GM23338 (cell line): ENCODE data around the gene BAG5. TPM values are rescaled to one million over a fixed set of nuclear protein-coding genes. Genes with fewer than 3 reads are reported as not detected.

Experiments used
- ATAC-seq: fragments of 200-7000 bp; cut with Tn5 transposase; 3 replicates; pipeline ENCODE4 v1.9.1; 2020
- DNase-seq: peaks from one replicate; pipeline ENCODE4 v3.0.0-alpha.2; 2015; ENCODE audit warnings: low spot score
- H2AFZ ChIP-seq: fragments of 200-600 bp; sonication (generic); 2 replicates; pipeline ENCODE4 v1.8.0; 2016; ENCODE audit warnings: antibody characterized with exemption, mild to moderate bottlenecking, moderate library complexity
- H3F3A ChIP-seq: fragments of 200-600 bp; sonication (generic); replicated peaks from 2 replicates; pipeline ENCODE4 v1.8.0; 2017; ENCODE audit warnings: antibody characterized with exemption, mixed run types, low read depth
- H3K27ac ChIP-seq: fragments of 200-600 bp; sonication (generic); 2 replicates; pipeline ENCODE4 v1.6.1; 2016; ENCODE audit warnings: low read depth
- H3K27me3 ChIP-seq: fragments of 200-600 bp; sonication (generic); 2 replicates; pipeline ENCODE4 v1.8.0; 2016; ENCODE audit warnings: mild to moderate bottlenecking, mixed run types, moderate library complexity; ENCODE audit not compliant: insufficient read depth
- H3K36me3 ChIP-seq: fragments of 200-600 bp; sonication (generic); 2 replicates; pipeline ENCODE4 v1.8.0; 2016; ENCODE audit warnings: mild to moderate bottlenecking; ENCODE audit not compliant: insufficient read depth
- H3K4me1 ChIP-seq: fragments of 200-600 bp; sonication (generic); 2 replicates; pipeline ENCODE4 v1.8.0; 2016; ENCODE audit warnings: mild to moderate bottlenecking, moderate library complexity; ENCODE audit not compliant: insufficient read depth
- H3K4me2 ChIP-seq: fragments of 200-600 bp; sonication (generic); 2 replicates; pipeline ENCODE4 v1.7.1; 2017; ENCODE audit warnings: mixed run types
- H3K4me3 ChIP-seq: fragments of 200-600 bp; sonication (generic); 2 replicates; pipeline ENCODE4 v1.6.1; 2016; ENCODE audit warnings: mixed run types
- H3K79me2 ChIP-seq: fragments of 200-600 bp; sonication (generic); replicated peaks from 2 replicates; pipeline ENCODE4 v1.8.0; 2017; ENCODE audit warnings: mild to moderate bottlenecking; ENCODE audit not compliant: insufficient read depth
- H3K9me2 ChIP-seq: fragments of 200-600 bp; sonication (generic); 2 replicates; pipeline ENCODE4 v1.8.0; 2017; ENCODE audit not compliant: insufficient read depth
- H4K20me1 ChIP-seq: fragments of 200-600 bp; sonication (generic); replicated peaks from 2 replicates; pipeline ENCODE4 v1.8.0; 2017; ENCODE audit warnings: mild to moderate bottlenecking; ENCODE audit not compliant: insufficient read depth
- H3K27ac Mint-ChIP-seq: 2 replicates; pipeline ENCODE4 v1.8.0; 2020; ENCODE audit warnings: inconsistent platforms, mild to moderate bottlenecking, moderate library complexity, mixed read lengths
- H3K27me3 Mint-ChIP-seq: 3 replicates; pipeline ENCODE4 v1.8.0; 2022; ENCODE audit warnings: low read depth, mild to moderate bottlenecking, moderate library complexity, mixed read lengths, inconsistent platforms; ENCODE audit not compliant: insufficient read depth, poor library complexity
- H3K36me3 Mint-ChIP-seq: 3 replicates; pipeline ENCODE4 v1.8.0; 2021; ENCODE audit warnings: low read depth, mild to moderate bottlenecking, inconsistent platforms, moderate library complexity, mixed read lengths
- H3K4me1 Mint-ChIP-seq: 3 replicates; pipeline ENCODE4 v1.8.0; 2020; ENCODE audit warnings: mild to moderate bottlenecking, inconsistent platforms, mixed read lengths
- H3K4me3 Mint-ChIP-seq: 3 replicates; pipeline ENCODE4 v1.8.0; 2021; ENCODE audit warnings: moderate library complexity, mild to moderate bottlenecking, inconsistent platforms, mixed read lengths
- H3K9me3 Mint-ChIP-seq: 3 replicates; pipeline ENCODE4 v1.8.0; 2020; ENCODE audit warnings: moderate library complexity, mild to moderate bottlenecking, inconsistent platforms, mixed read lengths
- ZNF114 ChIP-seq: fragments of 250-450 bp; sonication (Bioruptor Pico); IDR thresholded peaks from 2 replicates; pipeline ENCODE4 v1.5.0; 2020; ENCODE audit warnings: mild to moderate bottlenecking, moderate library complexity
- polyA plus RNA-seq: library from polyadenylated mRNA; unstranded; fragments of >200 nt; fragmentation: Nextera tagmentation; extraction: Ambion mirVana; gene quantifications from 2 replicates; pipeline ENCODE4 v1.2.1, GENCODE V29; 2016
- total RNA-seq: library from RNA; depleted of rRNA; stranded (reverse); fragments of >200 nt; shearing (Covaris generic); gene quantifications from 2 replicates; pipeline ENCODE4 v1.2.3, GENCODE V29; 2014
- TF ChIP-seq, protein P1 (sequence below): fragments of 250-450 bp; sonication (Bioruptor Pico); IDR thresholded peaks from 2 replicates; pipeline ENCODE4 v1.5.0; 2020; ENCODE audit warnings: mild to moderate bottlenecking, moderate library complexity
- TF ChIP-seq, protein P2 (sequence below), 2 experiments: fragments of 200-600 bp in 1 of 2; sonication (generic) in 1 of 2; conservative IDR thresholded peaks; 2 replicates each; pipeline versions ENCODE4 v1.5.1 to v1.6.1; 2016 to 2017; ENCODE audit warnings: antibody characterized with exemption in 2 of 2, low read depth in 2 of 2, mild to moderate bottlenecking in 2 of 2, moderate library complexity in 1 of 2
- TF ChIP-seq, protein P3 (sequence below): IDR thresholded peaks from one replicate; pipeline ENCODE4 v1.6.1; 2018; ENCODE audit warnings: antibody characterized with exemption; ENCODE audit not compliant: unreplicated experiment

BAG5 gene
- total and polyA plus RNA-seq, 2 experiments from 2014 or later, result 21.1 to 29.2 TPM

DNA sequence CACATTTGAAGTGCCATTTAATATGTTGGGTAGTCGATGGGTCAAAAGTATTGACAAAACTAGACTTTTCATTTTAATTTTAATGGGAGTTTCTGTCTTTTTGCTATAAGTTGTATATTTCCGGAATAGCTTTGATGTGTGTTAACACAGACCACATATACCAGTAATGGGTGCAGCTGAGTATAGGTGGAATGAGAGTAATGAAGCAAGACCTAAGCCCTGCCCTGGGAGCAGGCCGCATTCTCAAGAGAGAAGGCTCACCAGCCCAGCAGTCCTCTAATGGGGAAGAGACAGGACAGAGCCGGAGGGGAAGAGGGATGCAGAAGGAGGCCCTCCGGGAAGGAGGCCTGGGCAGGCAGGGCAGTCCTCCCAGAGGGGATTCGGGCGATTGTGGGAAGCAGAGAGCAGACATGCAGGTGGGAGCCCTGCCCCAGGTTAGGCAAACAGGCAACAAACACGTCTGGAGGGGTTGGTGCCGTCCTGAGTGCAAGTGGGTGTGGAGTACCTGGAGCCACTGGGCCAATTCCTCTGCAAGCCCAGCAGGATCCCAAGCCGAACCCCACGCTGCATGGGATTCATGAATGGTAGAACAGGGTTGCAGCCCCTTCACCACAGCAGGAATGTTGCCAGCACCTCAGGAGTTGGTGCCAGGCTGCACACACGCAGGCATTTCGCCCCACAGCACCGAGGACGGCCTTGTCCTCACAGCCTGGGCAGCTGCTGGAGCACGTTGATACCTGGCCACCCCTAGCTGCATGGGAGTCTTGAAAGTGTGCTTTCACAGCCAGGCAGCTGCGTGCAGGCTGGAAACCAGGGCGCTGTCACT, 47.6 kb downstream of the BAG5 start:
- no peaks in the 10 kb centered on the region; the same call in 1 of the 2 replicates for H3K36me3 ChIP-seq
- H3K79me2 ChIP-seq, result no peaks in the 10 kb centered on the region
- Mint-ChIP-seq H3K4me1 (peaks cover 20% of the 10 kb centered on the region), H3K9me3 (no peaks in the 10 kb centered on the region; the same call in 2 of the 3 replicates), H3K27me3 (peaks cover 35% of the 10 kb centered on the region), H3K27ac (no peak overlapping the region), H3K36me3 (peaks cover 21% of the 10 kb centered on the region), H3K4me3 (no peak overlapping the region)
- H3K9me2 ChIP-seq, result no peaks in the 10 kb centered on the region
- H3K4me1 ChIP-seq, result peaks cover 14% of the 10 kb centered on the region
- peaks cover under 1% of the 10 kb centered on the region; the same call in 1 of the 2 replicates for H4K20me1 ChIP-seq
- no peak overlapping the region for H3K27ac ChIP-seq
- no peaks in the 10 kb centered on the region for H3K27me3 ChIP-seq
- H2AFZ ChIP-seq, result no peak overlapping the region
- ATAC-seq (no peak), DNase-seq (no peak)
- peaks cover 32% of the 10 kb centered on the region for H3F3A ChIP-seq
- H3K4me2 ChIP-seq, result no peak overlapping the region
- H3K4me3 ChIP-seq, result no peak overlapping the region
- TF ChIP-seq, protein P1, sequence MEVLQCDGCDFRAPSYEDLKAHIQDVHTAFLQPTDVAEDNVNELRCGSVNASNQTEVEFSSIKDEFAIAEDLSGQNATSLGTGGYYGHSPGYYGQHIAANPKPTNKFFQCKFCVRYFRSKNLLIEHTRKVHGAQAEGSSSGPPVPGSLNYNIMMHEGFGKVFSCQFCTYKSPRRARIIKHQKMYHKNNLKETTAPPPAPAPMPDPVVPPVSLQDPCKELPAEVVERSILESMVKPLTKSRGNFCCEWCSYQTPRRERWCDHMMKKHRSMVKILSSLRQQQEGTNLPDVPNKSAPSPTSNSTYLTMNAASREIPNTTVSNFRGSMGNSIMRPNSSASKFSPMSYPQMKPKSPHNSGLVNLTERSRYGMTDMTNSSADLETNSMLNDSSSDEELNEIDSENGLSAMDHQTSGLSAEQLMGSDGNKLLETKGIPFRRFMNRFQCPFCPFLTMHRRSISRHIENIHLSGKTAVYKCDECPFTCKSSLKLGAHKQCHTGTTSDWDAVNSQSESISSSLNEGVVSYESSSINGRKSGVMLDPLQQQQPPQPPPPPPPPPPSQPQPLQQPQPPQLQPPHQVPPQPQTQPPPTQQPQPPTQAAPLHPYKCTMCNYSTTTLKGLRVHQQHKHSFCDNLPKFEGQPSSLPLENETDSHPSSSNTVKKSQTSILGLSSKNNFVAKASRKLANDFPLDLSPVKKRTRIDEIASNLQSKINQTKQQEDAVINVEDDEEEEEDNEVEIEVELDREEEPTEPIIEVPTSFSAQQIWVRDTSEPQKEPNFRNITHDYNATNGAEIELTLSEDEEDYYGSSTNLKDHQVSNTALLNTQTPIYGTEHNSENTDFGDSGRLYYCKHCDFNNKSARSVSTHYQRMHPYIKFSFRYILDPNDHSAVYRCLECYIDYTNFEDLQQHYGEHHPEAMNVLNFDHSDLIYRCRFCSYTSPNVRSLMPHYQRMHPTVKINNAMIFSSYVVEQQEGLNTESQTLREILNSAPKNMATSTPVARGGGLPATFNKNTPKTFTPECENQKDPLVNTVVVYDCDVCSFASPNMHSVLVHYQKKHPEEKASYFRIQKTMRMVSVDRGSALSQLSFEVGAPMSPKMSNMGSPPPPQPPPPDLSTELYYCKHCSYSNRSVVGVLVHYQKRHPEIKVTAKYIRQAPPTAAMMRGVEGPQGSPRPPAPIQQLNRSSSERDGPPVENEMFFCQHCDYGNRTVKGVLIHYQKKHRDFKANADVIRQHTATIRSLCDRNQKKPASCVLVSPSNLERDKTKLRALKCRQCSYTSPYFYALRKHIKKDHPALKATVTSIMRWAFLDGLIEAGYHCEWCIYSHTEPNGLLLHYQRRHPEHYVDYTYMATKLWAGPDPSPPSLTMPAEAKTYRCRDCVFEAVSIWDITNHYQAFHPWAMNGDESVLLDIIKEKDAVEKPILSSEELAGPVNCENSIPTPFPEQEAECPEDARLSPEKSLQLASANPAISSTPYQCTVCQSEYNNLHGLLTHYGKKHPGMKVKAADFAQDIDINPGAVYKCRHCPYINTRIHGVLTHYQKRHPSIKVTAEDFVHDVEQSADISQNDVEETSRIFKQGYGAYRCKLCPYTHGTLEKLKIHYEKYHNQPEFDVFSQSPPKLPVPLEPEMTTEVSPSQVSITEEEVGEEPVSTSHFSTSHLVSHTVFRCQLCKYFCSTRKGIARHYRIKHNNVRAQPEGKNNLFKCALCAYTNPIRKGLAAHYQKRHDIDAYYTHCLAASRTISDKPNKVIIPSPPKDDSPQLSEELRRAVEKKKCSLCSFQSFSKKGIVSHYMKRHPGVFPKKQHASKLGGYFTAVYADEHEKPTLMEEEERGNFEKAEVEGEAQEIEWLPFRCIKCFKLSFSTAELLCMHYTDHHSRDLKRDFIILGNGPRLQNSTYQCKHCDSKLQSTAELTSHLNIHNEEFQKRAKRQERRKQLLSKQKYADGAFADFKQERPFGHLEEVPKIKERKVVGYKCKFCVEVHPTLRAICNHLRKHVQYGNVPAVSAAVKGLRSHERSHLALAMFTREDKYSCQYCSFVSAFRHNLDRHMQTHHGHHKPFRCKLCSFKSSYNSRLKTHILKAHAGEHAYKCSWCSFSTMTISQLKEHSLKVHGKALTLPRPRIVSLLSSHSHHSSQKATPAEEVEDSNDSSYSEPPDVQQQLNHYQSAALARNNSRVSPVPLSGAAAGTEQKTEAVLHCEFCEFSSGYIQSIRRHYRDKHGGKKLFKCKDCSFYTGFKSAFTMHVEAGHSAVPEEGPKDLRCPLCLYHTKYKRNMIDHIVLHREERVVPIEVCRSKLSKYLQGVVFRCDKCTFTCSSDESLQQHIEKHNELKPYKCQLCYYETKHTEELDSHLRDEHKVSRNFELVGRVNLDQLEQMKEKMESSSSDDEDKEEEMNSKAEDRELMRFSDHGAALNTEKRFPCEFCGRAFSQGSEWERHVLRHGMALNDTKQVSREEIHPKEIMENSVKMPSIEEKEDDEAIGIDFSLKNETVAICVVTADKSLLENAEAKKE (CRISPR knock-in tag), result no peak

DNA sequence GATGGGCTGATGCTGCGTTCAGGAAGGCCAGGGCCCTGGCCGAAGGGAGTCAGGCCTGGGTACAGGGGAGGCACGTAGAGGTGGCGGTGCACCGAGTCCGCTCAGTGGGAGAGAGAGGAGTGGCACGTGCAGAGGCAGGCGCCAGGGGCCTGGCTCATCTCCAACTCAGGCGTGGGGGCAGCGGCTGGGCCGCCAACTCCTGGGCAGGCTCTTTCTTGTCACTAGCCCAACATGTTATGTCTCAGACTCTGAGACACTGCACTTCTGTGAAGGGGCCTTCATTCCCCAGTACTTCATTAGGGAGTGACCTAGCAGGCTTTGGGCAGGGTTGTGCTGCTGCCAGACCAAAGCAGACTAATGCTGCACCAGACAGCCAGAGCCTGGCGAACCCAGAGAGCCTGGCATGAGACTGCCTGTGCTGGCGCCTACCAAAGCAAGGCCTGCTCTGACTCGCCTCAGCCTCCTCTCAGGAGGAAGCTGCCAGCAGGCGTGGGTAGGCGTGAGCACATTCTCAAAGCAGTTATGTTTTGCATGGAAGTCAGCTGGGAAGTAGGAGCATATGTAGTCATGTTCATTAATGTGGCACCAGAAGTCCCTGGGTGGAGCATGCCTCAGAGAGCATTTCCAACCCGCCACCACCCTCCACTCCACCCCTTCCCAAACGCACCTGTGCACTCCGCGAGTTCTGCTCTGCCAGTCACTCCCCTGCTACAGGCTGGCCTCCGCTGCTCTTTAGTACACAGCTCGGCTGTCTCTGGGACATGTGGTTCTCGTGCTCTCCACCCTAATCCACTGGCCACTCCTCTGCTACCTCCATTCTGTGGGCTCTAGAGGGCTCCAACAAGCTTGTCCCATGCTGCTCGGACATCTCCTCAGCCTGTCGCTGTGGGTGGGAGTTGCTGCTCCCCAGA, 49.5 kb downstream of the BAG5 start:
- no peak overlapping the region for H3K4me3 ChIP-seq
- Mint-ChIP-seq H3K36me3 (peaks cover 19% of the 10 kb centered on the region), H3K9me3 (no peaks in the 10 kb centered on the region; the same call in 2 of the 3 replicates), H3K4me3 (no peak overlapping the region), H3K27ac (no peak overlapping the region), H3K27me3 (peaks cover 27% of the 10 kb centered on the region), H3K4me1 (peaks cover 7% of the 10 kb centered on the region)
- H3K4me1 ChIP-seq, result peaks cover 4% of the 10 kb centered on the region
- H3K27me3 ChIP-seq, result no peaks in the 10 kb centered on the region
- TF ChIP-seq, protein P2, sequence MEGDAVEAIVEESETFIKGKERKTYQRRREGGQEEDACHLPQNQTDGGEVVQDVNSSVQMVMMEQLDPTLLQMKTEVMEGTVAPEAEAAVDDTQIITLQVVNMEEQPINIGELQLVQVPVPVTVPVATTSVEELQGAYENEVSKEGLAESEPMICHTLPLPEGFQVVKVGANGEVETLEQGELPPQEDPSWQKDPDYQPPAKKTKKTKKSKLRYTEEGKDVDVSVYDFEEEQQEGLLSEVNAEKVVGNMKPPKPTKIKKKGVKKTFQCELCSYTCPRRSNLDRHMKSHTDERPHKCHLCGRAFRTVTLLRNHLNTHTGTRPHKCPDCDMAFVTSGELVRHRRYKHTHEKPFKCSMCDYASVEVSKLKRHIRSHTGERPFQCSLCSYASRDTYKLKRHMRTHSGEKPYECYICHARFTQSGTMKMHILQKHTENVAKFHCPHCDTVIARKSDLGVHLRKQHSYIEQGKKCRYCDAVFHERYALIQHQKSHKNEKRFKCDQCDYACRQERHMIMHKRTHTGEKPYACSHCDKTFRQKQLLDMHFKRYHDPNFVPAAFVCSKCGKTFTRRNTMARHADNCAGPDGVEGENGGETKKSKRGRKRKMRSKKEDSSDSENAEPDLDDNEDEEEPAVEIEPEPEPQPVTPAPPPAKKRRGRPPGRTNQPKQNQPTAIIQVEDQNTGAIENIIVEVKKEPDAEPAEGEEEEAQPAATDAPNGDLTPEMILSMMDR (conservative IDR thresholded peaks at IDR 0.05; ENCODE audit: low read depth in 2 of 2), result peak in 1 of 2 experiments; percentile 30; a peak in 1 of 4 replicates
- no peak for TF ChIP-seq ZNF114 (CRISPR knock-in tag)
- TF ChIP-seq, protein P3, sequence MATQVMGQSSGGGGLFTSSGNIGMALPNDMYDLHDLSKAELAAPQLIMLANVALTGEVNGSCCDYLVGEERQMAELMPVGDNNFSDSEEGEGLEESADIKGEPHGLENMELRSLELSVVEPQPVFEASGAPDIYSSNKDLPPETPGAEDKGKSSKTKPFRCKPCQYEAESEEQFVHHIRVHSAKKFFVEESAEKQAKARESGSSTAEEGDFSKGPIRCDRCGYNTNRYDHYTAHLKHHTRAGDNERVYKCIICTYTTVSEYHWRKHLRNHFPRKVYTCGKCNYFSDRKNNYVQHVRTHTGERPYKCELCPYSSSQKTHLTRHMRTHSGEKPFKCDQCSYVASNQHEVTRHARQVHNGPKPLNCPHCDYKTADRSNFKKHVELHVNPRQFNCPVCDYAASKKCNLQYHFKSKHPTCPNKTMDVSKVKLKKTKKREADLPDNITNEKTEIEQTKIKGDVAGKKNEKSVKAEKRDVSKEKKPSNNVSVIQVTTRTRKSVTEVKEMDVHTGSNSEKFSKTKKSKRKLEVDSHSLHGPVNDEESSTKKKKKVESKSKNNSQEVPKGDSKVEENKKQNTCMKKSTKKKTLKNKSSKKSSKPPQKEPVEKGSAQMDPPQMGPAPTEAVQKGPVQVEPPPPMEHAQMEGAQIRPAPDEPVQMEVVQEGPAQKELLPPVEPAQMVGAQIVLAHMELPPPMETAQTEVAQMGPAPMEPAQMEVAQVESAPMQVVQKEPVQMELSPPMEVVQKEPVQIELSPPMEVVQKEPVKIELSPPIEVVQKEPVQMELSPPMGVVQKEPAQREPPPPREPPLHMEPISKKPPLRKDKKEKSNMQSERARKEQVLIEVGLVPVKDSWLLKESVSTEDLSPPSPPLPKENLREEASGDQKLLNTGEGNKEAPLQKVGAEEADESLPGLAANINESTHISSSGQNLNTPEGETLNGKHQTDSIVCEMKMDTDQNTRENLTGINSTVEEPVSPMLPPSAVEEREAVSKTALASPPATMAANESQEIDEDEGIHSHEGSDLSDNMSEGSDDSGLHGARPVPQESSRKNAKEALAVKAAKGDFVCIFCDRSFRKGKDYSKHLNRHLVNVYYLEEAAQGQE, result no peak
- H4K20me1 ChIP-seq, result no peaks in the 10 kb centered on the region; the same call in 1 of the 2 replicates
- H3K36me3 ChIP-seq, result no peaks in the 10 kb centered on the region
- H2AFZ ChIP-seq, result no peak overlapping the region
- no peak overlapping the region; the same call in 1 of the 2 replicates for H3K27ac ChIP-seq
- peaks cover 22% of the 10 kb centered on the region; the same call in 1 of the 2 replicates for H3F3A ChIP-seq
- H3K4me2 ChIP-seq, result no peak overlapping the region
- H3K9me2 ChIP-seq, result no peaks in the 10 kb centered on the region
- ATAC-seq, result peak; percentile 8; the same call in 2 of the 3 replicates
- no peaks in the 10 kb centered on the region for H3K79me2 ChIP-seq
- peak; percentile 45 for DNase-seq
